K562 (cell line): ENCODE data around the gene CENPB. TPM values are rescaled to one million over a fixed set of nuclear protein-coding genes. Genes with fewer than 3 reads are reported as not detected.

Source experiments
- NFIC ChIP-seq: fragments of 450-650 bp; IDR thresholded peaks from 2 replicates; pipeline ENCODE4 v1.6.1; 2017; ENCODE audit warnings: mild to moderate bottlenecking, inconsistent platforms
- polyA plus RNA-seq, 8 experiments: library from polyadenylated mRNA; depleted of rRNA in 4 of 8; stranded (reverse) in 5 of 8; unstranded in 3 of 8; fragments of >200 nt; fragmentation: Nextera tagmentation in 2 of 8; fragmentation: Illumina TruSeq in 1 of 8; extraction: Ambion mirVana in 2 of 8; extraction: Trizol in 1 of 8; gene quantifications; 2 replicates each; pipeline versions ENCODE4 v1.2.1 to v1.2.3, GENCODE V29; 2011 to 2014; ENCODE audit warnings: inconsistent platforms in 1 of 8, missing spikeins in 1 of 8
- total RNA-seq, 7 experiments: library from RNA; depleted of rRNA in 6 of 7; stranded (reverse); fragments of >200 nt in 6 of 7; fragmentation: Illumina TruSeq in 2 of 7; extraction: Trizol in 2 of 7; gene quantifications; 2 replicates each; pipeline versions ENCODE4 v1.2.1 to v1.2.3, GENCODE V29; 2011 to 2021; ENCODE audit warnings: low replicate concordance in 1 of 7
- TF ChIP-seq, protein P1 (sequence below): sonication (generic); formaldehyde crosslinking; IDR thresholded peaks from 2 replicates; pipeline ENCODE4 v1.8.0; 2022; ENCODE audit warnings: mild to moderate bottlenecking, missing genetic modification reagents
- TF ChIP-seq, protein P2 (sequence below): sonication (generic); formaldehyde crosslinking; IDR thresholded peaks from 2 replicates; pipeline ENCODE4 v1.8.1; 2023; ENCODE audit warnings: mild to moderate bottlenecking, missing genetic modification reagents

Gene CENPB
- total and polyA plus RNA-seq, 9 of the 15 experiments (the other 6 are each of a cell fraction or from before 2014, with no cell fraction given) = 0.17 to 70.8 (median 24.9) TPM

DNA sequence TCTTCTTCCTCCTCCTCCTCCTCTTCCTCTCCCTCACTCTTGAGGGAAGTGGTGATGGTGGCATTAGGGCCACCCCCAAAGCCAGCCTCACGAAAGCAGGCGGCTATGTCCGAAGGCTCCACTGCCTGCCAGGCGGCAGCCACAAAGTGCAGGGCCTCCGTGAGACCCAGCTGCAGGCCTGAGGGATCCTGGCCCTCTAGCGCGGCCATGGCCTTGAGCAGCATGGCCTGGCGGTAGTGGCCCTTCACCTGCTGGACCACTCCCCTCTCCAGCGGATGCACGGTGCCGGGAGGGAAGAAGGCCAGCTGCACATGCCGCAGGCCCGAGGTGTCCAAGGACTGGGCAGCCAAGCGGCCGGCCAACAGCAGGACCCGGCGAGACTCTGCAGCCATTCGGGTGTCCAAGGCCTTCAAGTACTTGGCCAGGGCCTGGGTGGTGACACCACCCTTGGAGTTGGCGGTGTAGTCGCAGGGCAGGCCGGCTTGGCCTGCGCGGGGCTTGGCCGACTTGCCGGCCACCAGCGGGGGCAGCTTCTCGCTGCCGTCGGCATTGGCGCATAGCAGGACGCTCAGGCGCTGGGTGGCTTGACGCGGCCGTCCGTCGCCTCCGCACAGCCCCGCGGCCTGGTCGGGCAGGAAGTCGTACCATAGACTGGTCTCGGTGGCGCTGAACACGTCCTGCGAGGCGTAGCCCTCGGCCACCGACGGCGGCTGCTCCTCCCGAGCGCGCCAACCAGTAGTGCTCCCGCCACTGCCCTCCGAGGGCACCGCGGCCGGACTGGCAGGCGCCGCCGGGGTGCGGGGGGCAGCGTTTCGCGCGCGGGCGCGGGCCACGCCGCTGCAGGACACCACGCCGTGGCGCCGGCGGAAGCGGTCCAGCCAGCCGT lies 1.1 kb downstream of the CENPB start (continued):
- TF ChIP-seq, protein P1, sequence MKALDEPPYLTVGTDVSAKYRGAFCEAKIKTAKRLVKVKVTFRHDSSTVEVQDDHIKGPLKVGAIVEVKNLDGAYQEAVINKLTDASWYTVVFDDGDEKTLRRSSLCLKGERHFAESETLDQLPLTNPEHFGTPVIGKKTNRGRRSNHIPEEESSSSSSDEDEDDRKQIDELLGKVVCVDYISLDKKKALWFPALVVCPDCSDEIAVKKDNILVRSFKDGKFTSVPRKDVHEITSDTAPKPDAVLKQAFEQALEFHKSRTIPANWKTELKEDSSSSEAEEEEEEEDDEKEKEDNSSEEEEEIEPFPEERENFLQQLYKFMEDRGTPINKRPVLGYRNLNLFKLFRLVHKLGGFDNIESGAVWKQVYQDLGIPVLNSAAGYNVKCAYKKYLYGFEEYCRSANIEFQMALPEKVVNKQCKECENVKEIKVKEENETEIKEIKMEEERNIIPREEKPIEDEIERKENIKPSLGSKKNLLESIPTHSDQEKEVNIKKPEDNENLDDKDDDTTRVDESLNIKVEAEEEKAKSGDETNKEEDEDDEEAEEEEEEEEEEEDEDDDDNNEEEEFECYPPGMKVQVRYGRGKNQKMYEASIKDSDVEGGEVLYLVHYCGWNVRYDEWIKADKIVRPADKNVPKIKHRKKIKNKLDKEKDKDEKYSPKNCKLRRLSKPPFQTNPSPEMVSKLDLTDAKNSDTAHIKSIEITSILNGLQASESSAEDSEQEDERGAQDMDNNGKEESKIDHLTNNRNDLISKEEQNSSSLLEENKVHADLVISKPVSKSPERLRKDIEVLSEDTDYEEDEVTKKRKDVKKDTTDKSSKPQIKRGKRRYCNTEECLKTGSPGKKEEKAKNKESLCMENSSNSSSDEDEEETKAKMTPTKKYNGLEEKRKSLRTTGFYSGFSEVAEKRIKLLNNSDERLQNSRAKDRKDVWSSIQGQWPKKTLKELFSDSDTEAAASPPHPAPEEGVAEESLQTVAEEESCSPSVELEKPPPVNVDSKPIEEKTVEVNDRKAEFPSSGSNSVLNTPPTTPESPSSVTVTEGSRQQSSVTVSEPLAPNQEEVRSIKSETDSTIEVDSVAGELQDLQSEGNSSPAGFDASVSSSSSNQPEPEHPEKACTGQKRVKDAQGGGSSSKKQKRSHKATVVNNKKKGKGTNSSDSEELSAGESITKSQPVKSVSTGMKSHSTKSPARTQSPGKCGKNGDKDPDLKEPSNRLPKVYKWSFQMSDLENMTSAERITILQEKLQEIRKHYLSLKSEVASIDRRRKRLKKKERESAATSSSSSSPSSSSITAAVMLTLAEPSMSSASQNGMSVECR (CRISPR knock-in tag) = 0 out of 2 replicates have a peak, but pooled peaks have one; percentile 67
- TF ChIP-seq, protein P2, sequence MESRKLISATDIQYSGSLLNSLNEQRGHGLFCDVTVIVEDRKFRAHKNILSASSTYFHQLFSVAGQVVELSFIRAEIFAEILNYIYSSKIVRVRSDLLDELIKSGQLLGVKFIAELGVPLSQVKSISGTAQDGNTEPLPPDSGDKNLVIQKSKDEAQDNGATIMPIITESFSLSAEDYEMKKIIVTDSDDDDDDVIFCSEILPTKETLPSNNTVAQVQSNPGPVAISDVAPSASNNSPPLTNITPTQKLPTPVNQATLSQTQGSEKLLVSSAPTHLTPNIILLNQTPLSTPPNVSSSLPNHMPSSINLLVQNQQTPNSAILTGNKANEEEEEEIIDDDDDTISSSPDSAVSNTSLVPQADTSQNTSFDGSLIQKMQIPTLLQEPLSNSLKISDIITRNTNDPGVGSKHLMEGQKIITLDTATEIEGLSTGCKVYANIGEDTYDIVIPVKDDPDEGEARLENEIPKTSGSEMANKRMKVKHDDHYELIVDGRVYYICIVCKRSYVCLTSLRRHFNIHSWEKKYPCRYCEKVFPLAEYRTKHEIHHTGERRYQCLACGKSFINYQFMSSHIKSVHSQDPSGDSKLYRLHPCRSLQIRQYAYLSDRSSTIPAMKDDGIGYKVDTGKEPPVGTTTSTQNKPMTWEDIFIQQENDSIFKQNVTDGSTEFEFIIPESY (CRISPR knock-in tag) = 0 out of 2 replicates have a peak, but pooled peaks have one; percentile 8
- TF ChIP-seq NFIC = no peak
